HG03095 (cell line): ENCODE results near the gene DYNLRB1.
A peak's percentile ranks its signal among the peaks of the same experiment; 100 is the strongest.
"Not testable (repeated sequence)": the region's sequence is repeated elsewhere in the genome, so short reads cannot be mapped to it uniquely, and the experiment has no call there.

ENCODE experiments used
- ATAC-seq: cut with Tn5 transposase; IDR thresholded peaks from one replicate; pipeline ENCODE4 v1.9.1; 2021; ENCODE audit warnings: moderate library complexity; ENCODE audit not compliant: unreplicated experiment

Gene DYNLRB1

DNA sequence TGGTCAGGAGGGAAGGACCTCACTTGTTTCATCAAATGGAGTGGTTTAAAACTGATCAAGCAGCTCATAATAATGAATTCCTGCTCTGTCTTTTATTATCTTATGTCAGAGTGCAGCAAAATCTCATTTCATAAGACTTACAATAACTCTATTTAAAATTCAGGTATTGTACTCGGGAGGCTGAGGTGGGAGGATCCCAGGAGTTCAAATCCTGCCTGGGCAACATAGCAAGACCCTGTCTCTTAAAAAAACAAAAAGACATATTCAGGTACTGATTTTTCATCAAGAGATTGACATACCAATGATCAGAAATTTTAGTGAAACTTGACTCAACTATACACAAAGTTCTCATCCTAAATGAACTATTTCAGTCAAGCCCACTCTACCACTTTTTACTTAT, 5.6 kb upstream of the DYNLRB1 start:
- ATAC-seq = no peak

DNA sequence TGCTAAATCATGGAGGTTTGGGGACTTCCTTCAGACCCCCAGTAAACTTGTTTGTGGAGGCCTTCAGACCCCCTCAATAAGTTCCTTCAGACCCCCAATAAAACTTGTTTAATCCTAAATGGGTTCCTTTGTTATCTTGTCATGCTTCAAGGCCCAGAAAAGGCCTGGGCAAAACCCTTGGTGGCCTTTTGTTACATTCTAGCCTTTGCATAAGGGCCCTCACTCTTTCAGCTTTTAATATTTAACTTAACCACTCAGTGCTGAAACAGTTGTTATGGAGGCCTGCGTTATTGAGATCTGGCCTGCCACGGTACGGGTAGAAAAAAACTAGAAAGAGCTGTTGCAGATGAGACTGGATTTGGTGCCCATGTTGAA, 4.3 kb upstream of the DYNLRB1 start:
- no peak for ATAC-seq

DNA sequence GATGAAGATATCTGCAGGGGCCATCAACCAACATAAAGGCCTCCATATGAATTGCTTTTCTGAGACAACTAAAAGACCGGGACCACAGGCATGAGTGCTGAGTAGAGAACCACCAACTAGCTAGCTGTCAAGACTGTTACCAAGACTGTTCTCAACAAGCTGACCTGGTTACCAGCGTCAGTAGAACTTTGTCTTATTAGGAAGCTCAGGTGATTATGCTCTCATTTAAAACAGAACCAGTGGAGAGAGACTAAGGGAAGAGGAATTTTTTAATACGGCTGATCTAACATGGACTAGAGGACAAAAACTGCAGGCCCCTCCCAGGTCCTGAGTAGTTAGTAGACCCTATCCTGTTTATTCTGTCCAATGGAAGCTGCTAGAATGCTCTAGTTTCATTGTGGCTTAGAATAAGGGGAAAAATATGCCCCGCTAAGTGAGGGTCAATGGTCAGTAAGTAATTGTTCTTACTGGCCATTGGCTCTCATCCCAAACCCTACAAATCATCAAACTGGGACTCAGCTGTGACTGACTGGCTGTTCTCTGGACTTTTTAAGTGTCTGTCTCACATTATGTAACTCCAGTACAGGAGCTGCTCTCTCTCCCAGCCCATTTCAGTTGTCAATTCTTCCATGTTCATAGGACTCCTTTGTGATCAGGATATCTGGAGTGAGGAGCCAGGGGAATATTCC, 3.8 kb upstream of the DYNLRB1 start:
- no peak for ATAC-seq

DNA sequence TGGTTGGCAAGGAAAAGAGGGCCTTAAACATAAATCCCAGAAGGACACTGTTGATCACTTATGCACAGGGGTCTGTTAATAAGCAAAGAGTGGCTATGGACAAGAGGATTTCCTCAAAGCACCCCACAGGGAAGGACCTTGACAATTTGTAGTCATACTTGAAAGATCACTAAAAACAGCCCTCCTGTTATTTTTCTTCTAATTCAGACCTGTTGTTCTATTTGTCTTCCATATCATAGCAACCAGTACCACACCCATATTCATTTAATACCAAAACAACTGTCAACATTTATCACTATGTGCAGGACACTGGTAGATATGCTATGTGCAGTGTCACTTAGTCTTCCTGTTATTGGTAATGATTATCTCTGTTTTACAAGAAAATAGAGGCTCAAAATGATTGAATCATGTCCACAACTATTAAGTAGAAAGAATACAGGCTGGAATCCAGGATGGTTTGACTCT, 3.2 kb upstream of the DYNLRB1 start:
- ATAC-seq = no peak

DNA sequence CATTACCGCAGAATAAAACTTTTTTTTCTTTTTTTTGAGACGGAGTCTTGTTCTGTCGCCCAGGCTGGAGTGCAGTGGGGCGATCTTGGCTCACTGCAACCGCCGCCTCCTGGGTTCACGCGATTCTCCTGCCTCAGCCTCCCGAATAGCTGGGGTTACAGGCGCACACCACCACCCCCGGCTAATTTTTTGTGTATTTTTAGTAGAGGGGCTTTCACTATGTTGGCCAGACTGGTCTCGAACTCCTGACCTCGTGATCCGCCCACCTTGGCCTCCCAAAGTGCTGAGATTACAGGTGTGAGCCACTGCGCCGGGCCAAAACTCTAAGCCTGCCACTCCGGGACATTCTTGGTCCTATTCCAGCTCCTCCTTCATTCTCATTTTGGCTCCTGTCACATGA, 2.2 kb upstream of the DYNLRB1 start:
- ATAC-seq = not testable (repeated sequence)

DNA sequence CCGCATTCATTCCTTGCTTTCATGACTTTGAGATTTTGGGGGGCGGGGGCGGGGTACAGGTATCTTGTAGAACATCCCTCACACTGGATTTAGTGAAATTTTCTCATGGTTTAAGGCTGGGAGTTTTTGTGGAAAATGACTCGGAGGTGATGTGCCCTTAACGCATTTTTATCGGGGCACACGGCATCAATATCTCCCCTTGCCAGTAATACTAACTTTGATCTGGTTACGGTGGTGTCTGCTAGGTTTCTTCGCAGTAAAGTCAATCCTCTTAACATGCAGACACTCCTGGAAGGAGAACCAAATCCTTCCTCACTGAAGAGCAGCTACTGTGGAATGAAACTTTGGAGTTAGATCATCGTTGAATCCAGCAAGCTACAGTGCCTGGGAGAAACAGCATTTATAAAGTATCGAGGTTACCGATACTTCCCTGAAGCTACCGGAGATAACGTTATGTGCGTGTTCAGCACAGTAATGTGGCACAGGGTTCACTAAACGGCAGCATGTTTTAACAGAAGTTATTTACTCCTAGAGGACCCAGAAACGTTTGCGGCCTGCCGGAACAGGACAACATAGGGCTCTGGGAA, 1.2 kb upstream of the DYNLRB1 start:
- ATAC-seq = no peak

DNA sequence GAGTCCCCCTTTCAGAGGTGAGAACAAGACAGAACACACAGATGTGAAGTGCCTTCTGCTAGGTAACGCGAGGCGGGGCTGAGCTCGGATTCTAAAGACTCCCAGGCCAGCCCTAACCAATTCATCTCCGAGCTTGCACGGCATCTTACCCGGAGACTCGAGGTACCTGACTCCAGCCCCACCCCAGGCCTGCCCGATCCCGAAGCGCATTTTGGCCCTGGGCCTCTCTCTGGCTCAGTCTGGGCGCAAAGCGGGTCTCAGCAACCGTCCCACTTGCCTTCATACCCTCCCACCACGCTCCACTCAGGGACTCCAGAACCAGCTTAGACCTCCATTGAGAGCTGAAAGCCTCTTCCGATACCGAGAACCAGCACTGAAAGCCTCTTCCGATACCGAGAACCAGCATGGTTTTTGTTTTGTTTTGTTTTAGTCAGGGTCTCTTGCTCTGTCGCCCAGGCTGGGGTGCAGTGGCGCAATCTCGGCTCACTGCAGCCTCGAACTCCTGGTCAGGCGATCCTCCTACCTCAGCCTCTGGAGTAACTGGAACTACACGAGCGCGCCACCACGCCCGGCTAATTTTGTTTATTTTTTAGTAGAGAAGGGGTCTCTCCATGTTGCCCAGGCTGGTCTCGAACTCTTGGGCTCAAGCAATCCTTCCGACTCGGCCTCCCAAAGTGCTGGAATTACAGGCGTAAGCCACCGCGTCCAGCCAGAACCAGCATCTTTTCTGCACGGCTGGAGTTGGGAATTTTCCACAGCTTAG, 557 bp upstream of the DYNLRB1 start:
- ATAC-seq = peak; percentile 39

DNA sequence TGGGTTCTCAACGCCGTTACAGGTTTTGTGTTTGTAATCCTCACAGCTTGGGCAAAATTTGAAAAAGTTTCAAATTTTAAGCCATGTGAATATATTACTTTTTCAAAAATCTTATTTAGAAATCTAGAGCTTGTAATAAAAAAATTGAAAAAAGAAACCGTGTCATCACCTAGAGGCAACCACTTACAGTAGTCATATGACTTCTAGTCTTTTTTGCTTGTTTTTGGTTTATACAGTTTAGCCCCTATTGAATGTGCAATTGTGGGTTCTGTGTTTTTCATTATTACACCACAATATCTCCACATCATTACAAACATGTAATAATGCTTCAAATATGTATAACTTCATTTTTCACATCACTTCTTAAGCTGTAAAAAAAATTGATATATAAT, 888 bp downstream of the DYNLRB1 start:
- no peak for ATAC-seq

DNA sequence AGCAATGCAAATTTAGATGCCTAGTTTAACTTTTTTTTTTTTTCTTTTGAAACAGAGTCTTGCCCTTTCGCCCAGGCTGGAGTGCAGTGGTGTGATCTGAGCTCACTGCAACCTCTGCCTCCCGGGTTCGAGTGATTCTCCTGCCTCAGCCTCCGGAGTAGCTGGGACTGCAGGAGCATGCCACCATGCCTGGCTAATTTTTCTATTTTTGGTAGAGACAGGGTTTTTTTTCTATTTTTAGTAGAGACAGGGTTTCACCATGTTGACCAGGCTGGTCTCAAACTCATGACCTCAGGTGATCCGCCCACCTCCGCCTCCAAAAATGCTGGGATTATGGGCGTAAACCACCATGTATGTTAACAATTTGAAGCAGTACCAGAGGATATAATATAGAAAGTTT, 2.6 kb downstream of the DYNLRB1 start:
- not testable (repeated sequence) for ATAC-seq

DNA sequence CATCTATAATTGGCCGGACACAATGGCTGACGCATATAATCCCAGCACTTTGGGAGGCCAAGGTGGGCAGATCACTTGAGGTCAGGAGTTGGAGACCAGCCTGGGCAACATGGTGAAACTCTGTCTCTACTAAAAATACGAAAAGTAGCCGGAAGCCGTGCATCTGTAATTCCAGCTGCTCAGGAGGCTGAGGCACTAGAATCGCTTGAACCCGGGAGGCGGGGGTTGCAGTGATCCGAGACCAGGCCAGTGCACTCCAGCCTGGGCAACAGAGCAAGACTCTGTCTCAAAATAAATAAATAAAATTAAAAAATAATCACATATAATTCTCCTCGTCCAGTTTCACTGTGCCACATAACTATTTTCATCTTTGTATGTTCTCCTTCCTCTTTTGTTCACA, 3.6 kb downstream of the DYNLRB1 start:
- not testable (repeated sequence) for ATAC-seq

DNA sequence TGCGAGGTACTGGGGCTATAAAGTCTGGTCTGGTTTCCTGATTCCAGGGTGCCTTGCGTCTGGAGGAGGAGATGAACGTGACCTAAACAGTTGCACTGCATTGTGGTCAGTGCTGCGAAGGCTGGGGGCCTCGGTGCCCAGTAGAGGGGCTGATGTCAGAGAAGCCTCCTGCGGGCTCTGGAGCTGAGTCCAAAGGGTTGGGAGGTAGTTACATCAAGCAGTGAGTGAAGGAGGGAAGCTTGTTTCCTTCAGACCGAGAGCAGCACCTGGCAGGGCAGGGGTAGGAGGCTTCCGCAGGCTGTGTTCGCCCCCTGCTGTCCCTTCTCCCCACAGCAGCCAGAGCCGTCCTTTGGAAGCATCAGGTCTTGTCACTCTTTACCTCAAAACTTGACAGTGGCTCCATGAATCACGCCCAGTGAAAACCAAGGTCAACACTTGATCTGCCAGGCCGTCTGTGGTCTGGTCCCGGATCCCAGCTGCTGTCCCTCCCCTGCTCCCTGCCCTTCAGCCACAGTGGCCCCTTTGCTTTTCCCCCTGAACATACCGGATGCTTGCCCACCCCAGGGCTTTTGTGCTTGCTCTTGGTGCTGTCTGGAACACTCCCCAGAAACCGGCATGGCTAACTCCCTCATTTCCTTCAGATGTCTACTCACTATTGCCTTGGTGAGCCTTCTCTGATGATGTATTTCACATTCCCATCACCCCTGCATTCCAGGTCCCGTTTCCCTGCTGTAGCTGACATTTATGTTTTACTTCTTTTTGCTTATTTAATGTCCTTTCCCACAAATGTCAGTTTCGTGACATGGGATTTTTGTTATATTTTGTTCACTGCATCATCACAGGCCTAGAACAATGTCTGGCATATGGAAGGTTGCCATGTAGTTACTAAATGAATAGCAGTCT, 7.0 kb downstream of the DYNLRB1 start:
- ATAC-seq = no peak

DNA sequence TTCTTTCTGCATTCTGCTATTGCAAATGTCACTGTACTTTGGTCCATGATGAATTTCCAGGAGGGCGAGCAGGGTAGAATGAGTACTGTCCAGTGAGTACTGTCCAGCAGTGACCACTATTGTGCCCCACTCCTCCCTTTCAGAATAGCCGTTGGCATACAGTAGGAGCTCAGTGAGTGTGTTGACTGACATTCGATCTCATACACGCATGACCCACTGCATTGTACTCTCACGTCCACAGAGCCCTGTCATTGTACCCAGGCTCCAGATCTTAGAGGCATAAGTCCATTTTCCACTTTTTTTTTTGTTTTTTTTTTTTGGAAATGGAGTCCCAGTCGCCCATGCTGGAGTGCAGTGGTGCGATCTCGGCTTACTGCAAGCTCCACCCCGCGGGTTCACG, 8.2 kb downstream of the DYNLRB1 start:
- ATAC-seq = no peak

DNA sequence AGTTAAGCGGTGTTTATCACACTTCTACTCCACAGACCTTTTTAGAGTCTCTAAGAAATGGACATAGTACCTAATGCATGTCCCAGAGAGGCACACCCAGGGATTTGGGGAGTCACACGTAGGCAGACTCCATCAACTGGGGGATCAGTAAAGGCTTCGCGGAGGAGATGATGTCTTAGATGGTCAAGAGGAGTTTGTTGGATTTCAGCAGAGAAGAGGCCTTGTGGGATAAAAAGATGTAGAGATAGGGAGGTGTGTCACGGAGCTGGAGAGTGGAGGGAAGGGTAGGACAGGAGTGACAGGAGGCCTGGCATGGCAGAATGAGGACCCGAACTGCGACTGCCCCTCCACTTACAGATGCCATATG, 9.1 kb downstream of the DYNLRB1 start:
- ATAC-seq = no peak

DNA sequence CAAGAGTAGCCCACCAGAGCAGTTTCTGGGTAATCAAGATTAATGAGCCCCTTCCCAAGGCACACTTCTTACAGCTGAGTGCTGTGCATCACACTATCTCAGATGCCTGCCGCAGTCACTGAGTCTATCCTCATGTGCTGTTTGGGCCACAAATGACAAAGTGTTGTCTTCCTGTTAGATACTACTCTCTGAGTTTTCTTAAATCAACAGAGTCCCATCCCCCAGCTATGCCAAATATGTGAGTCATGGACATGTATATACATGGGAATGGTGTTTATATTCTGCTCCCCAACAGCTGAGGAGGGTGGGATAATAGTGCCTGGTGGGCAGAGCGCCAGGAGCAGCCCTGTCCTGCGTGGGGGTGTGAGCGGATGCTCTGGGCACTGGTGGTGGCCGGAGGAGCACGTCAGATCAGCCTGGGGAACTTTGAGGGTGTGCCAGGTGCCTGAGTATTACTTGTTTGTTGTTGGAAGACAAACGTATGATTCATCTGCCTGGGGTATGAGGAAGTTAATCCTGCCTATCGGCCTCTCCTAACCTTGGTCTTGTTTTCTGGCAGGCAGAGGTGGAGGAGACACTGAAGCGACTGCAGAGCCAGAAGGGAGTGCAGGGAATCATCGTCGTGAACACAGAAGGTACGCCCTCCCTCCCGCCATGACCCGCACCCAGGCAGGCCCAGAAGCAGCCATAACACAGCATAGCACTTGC, 9.6 kb downstream of the DYNLRB1 start:
- ATAC-seq = no peak

DNA sequence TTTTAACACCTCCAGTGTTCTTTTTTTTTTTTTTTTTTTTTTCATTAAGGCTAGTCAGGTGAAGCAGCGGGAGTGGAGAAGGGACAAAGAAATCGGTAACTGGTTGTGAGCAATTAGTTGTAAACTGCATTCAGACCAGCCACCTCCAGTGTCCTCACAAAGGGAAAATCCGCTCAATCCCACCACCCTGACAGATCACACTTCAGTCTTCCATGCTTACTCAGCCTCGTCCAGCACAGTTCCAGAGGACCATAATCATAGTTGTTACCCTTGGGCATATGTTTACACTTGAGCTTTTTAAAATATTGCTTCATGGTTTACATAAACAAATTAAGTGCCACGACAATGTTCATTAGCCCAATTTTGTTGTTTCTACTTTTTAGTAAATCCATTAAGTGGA, 10.2 kb downstream of the DYNLRB1 start:
- no peak for ATAC-seq

DNA sequence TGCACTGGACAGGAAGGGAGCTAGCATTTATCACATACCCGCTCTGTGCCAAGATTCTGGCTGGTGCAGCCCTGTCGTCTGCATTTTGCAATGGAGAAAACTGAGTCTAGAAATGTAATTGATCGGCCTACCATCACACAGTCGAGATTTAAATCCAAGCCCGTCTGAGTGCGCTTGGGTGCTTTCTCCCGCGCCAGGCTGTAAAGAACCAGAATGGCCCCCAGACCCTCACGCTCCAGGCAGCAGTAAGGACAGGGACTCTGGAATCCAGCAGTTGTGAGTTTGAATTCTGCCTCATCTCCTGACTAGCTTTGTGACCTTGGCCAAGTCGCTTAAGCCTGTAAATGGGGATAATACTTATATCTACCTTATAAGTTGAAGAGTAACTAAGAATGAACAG, 10.8 kb downstream of the DYNLRB1 start:
- no peak for ATAC-seq

DNA sequence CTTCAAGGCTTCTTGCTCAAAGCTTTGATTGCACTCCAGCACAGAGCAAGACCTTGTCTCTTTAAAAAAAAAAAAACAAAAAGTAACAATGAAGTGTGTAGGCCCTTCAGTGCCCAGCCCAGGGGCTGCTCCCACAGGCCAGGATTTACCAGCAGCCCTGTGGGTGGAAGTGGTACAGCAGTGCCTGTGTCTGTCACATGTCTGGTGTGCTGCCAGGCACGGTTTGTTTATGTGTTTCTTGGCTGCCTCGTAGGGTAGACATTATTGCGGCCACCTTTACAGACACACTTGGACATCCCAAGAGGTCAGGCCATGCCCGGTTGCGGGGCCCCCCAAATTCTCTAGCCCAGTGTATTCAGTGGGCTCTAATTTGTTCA, 12.7 kb downstream of the DYNLRB1 start:
- no peak for ATAC-seq

DNA sequence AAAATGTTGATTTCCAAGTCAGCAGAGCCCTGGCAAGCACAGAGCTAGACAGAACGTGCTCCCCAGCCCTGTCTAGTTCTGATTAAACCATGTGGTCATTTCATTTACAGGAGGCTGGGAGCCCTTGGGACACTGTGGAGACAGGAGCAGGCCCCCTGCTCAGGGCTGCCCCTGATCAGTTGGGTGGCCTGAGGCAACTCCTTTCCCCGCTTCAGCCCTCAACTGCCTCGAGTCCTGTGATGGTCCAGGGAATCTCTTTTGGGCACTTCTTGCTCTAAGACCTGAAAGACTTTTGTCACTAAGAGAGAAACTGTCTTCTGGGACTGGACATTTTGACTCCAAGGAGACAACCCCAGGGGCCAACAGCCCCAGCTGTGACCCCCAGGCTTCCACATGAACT, 13.5 kb downstream of the DYNLRB1 start:
- ATAC-seq = no peak

DNA sequence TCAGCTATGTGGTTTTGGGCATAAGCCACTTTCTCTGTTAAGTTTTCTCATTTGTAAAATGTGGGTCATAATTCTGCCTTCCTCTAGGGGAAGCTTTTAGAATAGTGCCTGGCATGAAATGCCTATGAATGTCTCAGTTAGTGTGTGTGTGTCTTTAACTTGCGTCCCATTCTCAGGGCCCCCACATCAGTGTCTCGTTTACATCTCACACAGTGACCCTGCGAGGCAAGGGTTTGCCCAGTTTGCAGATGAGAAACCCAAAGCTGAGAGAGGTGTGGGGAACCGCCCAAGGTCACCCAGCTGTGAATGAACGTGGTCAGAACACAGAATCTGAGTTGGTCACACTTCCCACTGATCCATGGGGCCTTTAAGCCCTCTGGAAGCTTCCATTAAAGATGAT, 14.1 kb downstream of the DYNLRB1 start:
- no peak for ATAC-seq

DNA sequence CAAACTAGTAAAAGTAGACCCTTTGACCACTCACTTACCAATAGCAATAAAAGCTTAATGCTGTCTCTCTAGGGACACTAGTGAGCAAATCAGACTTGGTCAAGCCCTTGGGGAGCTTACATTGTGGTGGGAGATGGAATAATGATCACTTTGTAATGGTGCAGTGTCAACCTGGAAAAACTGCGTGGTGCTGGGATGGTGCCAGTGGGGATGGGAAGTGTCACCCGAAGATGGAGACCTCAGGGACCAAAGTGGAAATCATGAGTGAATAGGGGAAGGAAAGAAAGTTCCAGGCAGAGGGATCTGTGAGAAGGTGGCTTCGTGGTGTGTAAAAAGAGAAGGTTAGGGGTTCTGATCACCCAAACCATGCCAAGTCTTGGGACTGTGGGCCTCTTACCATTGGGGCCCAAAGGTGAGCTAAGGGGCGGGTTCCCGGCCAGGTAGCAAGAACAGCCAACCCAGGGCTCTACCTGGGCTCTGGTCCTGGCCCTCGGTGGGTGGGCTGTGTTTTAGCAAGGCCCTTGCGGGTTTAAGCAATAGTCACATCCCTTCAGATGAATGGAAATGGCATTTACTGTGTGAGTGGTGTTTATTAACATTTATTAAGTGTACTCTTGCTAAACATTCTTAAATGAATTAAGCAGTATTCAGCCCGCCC, 15.5 kb downstream of the DYNLRB1 start:
- no peak for ATAC-seq
